ENCODE data around the gene LAMC2. TPM values are rescaled to one million over a fixed set of nuclear protein-coding genes. Genes with fewer than 3 reads are reported as not detected.

The LAMC2 gene
- total RNA-seq, 2 donors from 2014 or later, result not detected

DNA sequence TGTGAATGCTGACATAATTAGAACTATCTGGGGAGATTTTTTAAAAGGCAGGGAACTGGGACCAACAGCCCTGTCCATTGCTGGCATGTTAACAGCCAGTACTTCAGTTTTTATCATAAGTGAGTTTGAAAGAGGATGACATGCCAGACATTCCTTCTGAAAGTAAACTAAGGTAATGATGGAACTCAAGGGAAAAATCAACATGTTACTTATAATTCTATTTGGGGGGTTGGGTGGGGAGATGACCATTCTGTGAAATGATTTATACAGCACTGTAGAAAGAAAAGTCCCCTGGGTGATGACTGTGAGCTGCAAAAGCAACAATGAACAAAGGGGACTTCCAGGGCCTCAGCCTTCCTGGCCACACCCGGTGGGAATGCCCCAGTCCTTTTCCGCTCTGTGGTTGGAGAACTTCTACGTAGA, 5.4 kb upstream of the LAMC2 start:
- DNase-seq (ENCODE audit: low spot score) (no peak), ATAC-seq (peak; percentile 44 to 69)
- H3K4me1 Mint-ChIP-seq (ENCODE audit: low read depth in 2 of 2), result peaks cover 0 to 5% of the 10 kb centered on the region in 2 donors
- no peaks in the 10 kb centered on the region for H3K27me3 Mint-ChIP-seq
- no peaks in the 10 kb centered on the region for H3K9me3 Mint-ChIP-seq
- peak overlapping the region in 1 of 2 donors; percentile 8 for H3K27ac Mint-ChIP-seq
- H3K36me3 Mint-ChIP-seq, result no peaks in the 10 kb centered on the region
- H3K4me3 Mint-ChIP-seq, result no peak overlapping the region

- peaks cover 20 to 41% of the 10 kb centered on the region in 2 donors for H3K27me3 Mint-ChIP-seq
These were observed 777 bp downstream of the LAMC2 start for GRCh38 chr1:183186841-183187240.

DNA sequence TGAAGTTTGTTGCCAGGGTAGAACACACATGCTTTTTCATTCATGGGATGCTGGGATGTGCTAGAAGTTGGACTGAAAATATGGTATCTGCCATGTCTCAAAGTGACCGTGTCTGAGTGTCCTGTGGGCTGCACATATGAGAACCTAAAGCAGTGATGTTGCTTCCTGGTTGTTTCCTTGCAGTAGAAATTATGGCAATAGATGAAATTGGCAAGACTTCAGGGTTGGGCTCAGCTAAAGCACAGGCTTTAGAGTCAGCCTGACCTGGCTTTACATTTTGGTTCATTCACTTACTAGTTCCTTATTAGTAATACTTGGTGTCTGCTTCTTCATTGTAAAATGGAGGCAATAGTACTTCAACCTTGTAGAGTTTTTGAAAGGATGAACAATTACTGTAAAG, 2.2 kb downstream of the LAMC2 start:
- Mint-ChIP-seq H3K36me3 (no peaks in the 10 kb centered on the region), H3K27ac (no peak overlapping the region), H3K4me3 (no peak overlapping the region), H3K4me1 (ENCODE audit: low read depth in 2 of 2) (no peaks in the 10 kb centered on the region), H3K9me3 (peaks cover 2% of the 10 kb centered on the region), H3K27me3 (peaks cover 20 to 41% of the 10 kb centered on the region in 2 donors)
- DNase-seq (ENCODE audit: low spot score) (no peak), ATAC-seq (no peak)

More at GRCh38 chr1:183186841-183187240, 777 bp downstream of the LAMC2 start:
- Mint-ChIP-seq H3K36me3 (no peaks in the 10 kb centered on the region), H3K9me3 (peaks cover 2% of the 10 kb centered on the region), H3K4me3 (no peak overlapping the region), H3K27ac (no peak overlapping the region), H3K4me1 (ENCODE audit: low read depth in 2 of 2) (no peaks in the 10 kb centered on the region)
- ATAC-seq (no peak), DNase-seq (ENCODE audit: low spot score) (no peak)

DNA sequence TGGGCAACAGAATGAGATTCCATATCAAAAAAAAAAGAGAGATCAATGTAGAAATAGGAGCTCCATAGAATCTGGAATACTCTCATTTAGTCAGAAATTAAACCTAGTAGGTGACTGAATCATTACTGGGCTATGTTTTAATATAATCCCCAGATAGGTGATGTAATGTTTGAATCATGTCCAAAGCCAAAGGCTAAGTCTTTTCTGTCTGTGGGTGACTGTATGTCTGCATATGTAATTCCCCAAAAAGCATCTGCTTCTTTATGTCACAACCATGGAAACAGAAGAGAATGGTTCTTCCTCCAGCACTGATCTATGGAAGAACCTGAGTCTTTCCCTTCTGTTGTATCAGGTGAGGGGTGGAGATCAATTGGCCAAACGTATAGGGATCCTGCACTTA, 5.8 kb downstream of the LAMC2 start:
- Mint-ChIP-seq H3K27ac (no peak overlapping the region), H3K27me3 (peaks cover 17 to 46% of the 10 kb centered on the region in 2 donors), H3K4me1 (ENCODE audit: low read depth in 2 of 2) (peaks cover 8 to 11% of the 10 kb centered on the region in 2 donors), H3K36me3 (no peaks in the 10 kb centered on the region), H3K4me3 (no peak overlapping the region), H3K9me3 (peaks cover 2% of the 10 kb centered on the region)
- no peak for DNase-seq (ENCODE audit: low spot score)
- no peak for ATAC-seq

DNA sequence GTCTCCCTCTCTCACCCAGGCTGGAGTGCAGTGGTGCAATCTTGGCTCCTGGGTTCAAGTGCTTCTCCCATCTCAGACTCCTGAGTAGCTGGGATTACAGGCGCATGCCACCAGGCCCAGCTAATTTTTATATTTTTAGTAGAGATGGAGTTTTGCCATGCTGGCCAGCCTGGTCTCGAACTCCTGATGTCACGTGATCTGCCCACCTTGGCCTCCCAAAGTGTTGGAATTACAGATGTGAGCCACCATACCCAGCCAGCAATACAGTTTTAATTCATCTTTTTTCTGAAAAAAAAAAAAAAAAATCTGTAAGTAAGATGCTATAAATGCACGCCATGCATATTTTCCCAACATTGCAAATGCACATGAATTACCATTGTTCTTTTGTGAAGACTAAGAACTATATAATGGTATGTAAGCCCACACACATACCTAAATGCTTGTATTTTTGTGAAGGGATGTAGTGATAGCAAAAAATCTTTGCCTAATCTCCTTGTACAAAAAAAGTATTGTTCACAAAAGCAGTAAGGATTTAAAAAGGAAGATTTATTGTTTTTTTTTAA, 8.0 kb downstream of the LAMC2 start:
- Mint-ChIP-seq H3K27ac (no peak overlapping the region), H3K4me3 (no peak overlapping the region), H3K9me3 (no peaks in the 10 kb centered on the region), H3K4me1 (ENCODE audit: low read depth in 2 of 2) (peaks cover 8 to 11% of the 10 kb centered on the region in 2 donors), H3K27me3 (peaks cover 15 to 43% of the 10 kb centered on the region in 2 donors), H3K36me3 (no peaks in the 10 kb centered on the region)
- DNase-seq (ENCODE audit: low spot score) (no peak), ATAC-seq (no peak)

DNA sequence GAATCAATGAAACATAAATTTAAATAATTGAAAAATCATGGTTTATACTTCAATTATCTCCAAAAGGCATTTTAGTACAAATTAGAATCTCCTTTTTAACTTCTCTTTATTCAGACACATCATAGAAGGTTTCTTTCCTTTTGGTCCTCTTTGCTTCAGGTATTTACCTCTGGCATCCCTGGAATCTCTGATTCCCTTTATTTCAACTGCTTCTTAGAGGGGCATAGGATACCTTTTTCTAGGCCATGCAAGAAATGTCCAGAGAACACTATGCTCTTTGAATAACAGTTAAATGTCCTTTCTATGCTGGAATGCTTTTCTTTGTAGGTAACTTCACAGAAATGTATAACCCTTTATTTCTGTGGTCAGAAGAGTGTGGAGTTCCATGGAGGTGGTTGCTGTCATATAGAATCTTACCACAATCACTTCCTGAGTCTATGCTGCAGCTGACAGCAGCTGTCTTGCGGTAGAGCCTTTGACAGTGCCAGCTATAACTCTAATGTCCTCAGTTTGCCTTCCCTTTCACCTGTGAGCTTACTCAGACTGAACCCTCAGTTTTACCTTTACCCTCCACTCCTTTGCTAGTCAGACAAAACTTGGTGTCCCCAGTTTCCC, 8.6 kb downstream of the LAMC2 start:
- Mint-ChIP-seq H3K4me3 (peak overlapping the region; percentile 40), H3K27ac (no peak overlapping the region), H3K9me3 (no peaks in the 10 kb centered on the region), H3K36me3 (no peaks in the 10 kb centered on the region), H3K27me3 (peaks cover 16 to 43% of the 10 kb centered on the region in 2 donors), H3K4me1 (ENCODE audit: low read depth in 2 of 2) (peaks cover 8 to 11% of the 10 kb centered on the region in 2 donors)
- DNase-seq (ENCODE audit: low spot score) (no peak), ATAC-seq (peak; percentile 68 to 83)

DNA sequence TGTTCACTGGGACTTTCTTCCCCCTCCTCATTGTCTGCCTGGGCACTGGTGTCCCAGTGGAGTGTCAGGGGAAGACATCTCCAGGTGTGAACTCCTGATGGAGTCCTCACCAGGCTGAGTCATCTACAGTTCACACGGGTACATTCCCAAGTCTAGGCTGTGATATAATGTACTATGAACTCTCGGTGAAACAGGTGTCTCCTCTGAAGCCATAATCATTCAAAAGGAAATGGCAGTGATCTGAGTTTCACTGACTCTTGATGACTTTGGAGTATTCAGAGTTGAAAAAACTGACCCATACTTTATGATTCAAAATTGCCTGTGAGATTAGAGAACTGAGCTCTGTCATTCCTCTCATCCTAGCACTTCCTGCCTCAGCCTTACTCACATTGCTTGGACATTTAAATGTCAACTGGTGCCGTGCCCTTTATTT, 9.1 kb downstream of the LAMC2 start:
- ATAC-seq, result peak in 1 of 2 donors; percentile 25
- no peaks in the 10 kb centered on the region for H3K9me3 Mint-ChIP-seq
- H3K27ac Mint-ChIP-seq, result no peak overlapping the region
- peaks cover 8 to 11% of the 10 kb centered on the region in 2 donors for H3K4me1 Mint-ChIP-seq (ENCODE audit: low read depth in 2 of 2)
- peaks cover 17 to 43% of the 10 kb centered on the region in 2 donors for H3K27me3 Mint-ChIP-seq
- H3K36me3 Mint-ChIP-seq, result no peaks in the 10 kb centered on the region
- DNase-seq (ENCODE audit: low spot score), result no peak
- peak overlapping the region; percentile 40 for H3K4me3 Mint-ChIP-seq

- H3K4me1 Mint-ChIP-seq (ENCODE audit: low read depth in 2 of 2), result peaks cover 8 to 11% of the 10 kb centered on the region in 2 donors
- no peaks in the 10 kb centered on the region for H3K9me3 Mint-ChIP-seq
- no peak overlapping the region for H3K27ac Mint-ChIP-seq
- no peak for ATAC-seq
- peaks cover 19 to 42% of the 10 kb centered on the region in 2 donors for H3K27me3 Mint-ChIP-seq
- no peaks in the 10 kb centered on the region for H3K36me3 Mint-ChIP-seq
- no peak overlapping the region for H3K4me3 Mint-ChIP-seq
- DNase-seq (ENCODE audit: low spot score), result no peak
These were observed 11.7 kb downstream of the LAMC2 start for GRCh38 chr1:183197762-183198161.

GRCh38 chr1:183198463-183198862, 12.4 kb downstream of the LAMC2 start:
- H3K27ac Mint-ChIP-seq, result no peak overlapping the region
- H3K4me1 Mint-ChIP-seq (ENCODE audit: low read depth in 2 of 2), result peaks cover 8 to 11% of the 10 kb centered on the region in 2 donors
- no peaks in the 10 kb centered on the region for H3K9me3 Mint-ChIP-seq
- DNase-seq (ENCODE audit: low spot score) (no peak), ATAC-seq (no peak)
- H3K4me3 Mint-ChIP-seq, result no peak overlapping the region
- peaks cover 19 to 42% of the 10 kb centered on the region in 2 donors for H3K27me3 Mint-ChIP-seq
- no peaks in the 10 kb centered on the region for H3K36me3 Mint-ChIP-seq

GRCh38 chr1:183199304-183199703, 13.2 kb downstream of the LAMC2 start:
- Mint-ChIP-seq H3K27me3 (peaks cover 19 to 42% of the 10 kb centered on the region in 2 donors), H3K27ac (no peak overlapping the region), H3K36me3 (no peaks in the 10 kb centered on the region), H3K9me3 (no peaks in the 10 kb centered on the region), H3K4me3 (no peak overlapping the region), H3K4me1 (ENCODE audit: low read depth in 2 of 2) (peaks cover 8 to 11% of the 10 kb centered on the region in 2 donors)
- ATAC-seq (no peak), DNase-seq (ENCODE audit: low spot score) (no peak)

DNA sequence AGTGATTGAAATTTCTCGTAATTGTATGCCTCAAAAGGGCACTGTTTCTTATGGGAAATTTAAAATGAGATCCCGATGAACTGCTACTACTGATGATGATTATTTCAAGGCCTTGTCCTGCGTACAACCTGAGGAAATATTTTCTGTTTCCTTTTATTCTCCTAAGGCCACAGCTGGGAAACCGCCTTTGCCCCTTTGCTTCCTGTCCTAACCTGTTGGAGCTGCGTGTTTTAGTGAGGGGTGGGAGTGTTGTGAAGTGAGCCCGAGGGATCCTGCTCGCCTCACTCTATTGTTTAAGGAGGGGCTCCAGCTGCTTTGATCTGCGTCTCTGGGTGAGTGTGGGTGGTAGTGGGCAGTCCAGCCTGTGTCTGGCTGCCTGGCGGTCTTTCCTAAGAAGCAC, 14.4 kb downstream of the LAMC2 start:
- H3K4me3 Mint-ChIP-seq, result no peak overlapping the region
- H3K9me3 Mint-ChIP-seq, result no peaks in the 10 kb centered on the region
- H3K4me1 Mint-ChIP-seq (ENCODE audit: low read depth in 2 of 2), result peaks cover 0 to under 1% of the 10 kb centered on the region in 2 donors
- H3K27ac Mint-ChIP-seq, result no peak overlapping the region
- peaks cover 21 to 40% of the 10 kb centered on the region in 2 donors for H3K27me3 Mint-ChIP-seq
- DNase-seq (ENCODE audit: low spot score) (no peak), ATAC-seq (no peak)
- no peaks in the 10 kb centered on the region for H3K36me3 Mint-ChIP-seq

- H3K9me3 Mint-ChIP-seq, result no peaks in the 10 kb centered on the region
- H3K27ac Mint-ChIP-seq, result no peak overlapping the region
These were observed 17.0 kb downstream of the LAMC2 start for GRCh38 chr1:183203094-183203493.

GRCh38 chr1:183205196-183205781, 19.2 kb downstream of the LAMC2 start:
- Mint-ChIP-seq H3K9me3 (no peaks in the 10 kb centered on the region), H3K27me3 (peaks cover 12 to 32% of the 10 kb centered on the region in 2 donors), H3K4me1 (ENCODE audit: low read depth in 2 of 2) (peaks cover 0 to 3% of the 10 kb centered on the region in 2 donors), H3K36me3 (no peaks in the 10 kb centered on the region), H3K27ac (no peak overlapping the region), H3K4me3 (no peak overlapping the region)
- DNase-seq (ENCODE audit: low spot score) (no peak), ATAC-seq (no peak)

More at GRCh38 chr1:183203094-183203493, 17.0 kb downstream of the LAMC2 start:
- ATAC-seq (no peak), DNase-seq (ENCODE audit: low spot score) (no peak)
- Mint-ChIP-seq H3K4me1 (ENCODE audit: low read depth in 2 of 2) (peaks cover 0 to 3% of the 10 kb centered on the region in 2 donors), H3K27me3 (peaks cover 17 to 35% of the 10 kb centered on the region in 2 donors), H3K36me3 (no peaks in the 10 kb centered on the region), H3K4me3 (no peak overlapping the region)

DNA sequence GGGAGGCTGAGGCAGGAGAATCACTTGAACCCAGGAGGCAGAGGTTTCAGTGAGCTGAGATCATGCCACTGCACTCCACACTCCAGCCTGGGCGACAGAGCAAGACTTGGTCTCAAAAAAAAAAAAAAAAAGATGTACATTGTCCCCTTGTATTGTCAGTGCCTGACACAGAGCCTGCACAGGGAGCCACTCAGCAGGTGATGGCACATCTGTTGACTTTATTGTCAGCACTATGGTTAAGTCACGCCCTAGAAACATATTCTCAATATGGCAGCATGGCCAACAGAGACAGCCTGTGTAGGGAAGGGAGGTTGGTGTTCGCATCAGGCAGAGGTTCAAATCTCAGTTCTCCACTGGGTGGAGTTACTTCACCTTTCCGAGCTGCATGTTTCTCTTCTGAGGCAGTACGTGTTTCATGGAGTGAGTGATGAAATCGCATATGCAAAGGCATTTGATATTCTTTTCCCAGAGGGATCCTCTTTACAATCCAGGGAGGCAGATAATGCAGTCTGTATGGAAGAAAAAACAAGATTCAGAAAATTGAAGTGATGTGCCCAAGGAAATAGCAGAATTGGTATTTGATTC, 20.6 kb downstream of the LAMC2 start:
- DNase-seq (ENCODE audit: low spot score), result no peak
- H3K27me3 Mint-ChIP-seq, result peaks cover 12 to 22% of the 10 kb centered on the region in 2 donors
- ATAC-seq, result no peak
- H3K27ac Mint-ChIP-seq, result no peak overlapping the region
- H3K36me3 Mint-ChIP-seq, result no peaks in the 10 kb centered on the region
- no peak overlapping the region for H3K4me3 Mint-ChIP-seq
- no peaks in the 10 kb centered on the region for H3K9me3 Mint-ChIP-seq
- H3K4me1 Mint-ChIP-seq (ENCODE audit: low read depth in 2 of 2), result peaks cover 0 to 3% of the 10 kb centered on the region in 2 donors
